Small intestine (tissue), 7 donors: ENCODE measurements around the gene GRPEL2. TPM values are rescaled to one million over a fixed set of nuclear protein-coding genes. Genes with fewer than 3 reads are reported as not detected.

ENCODE experiments used
- DNase-seq, 2 donors: peaks; one replicate each; pipeline versions ENCODE4 v3.0.0 to v3.0.0-alpha.2; 2013
- FAIRE-seq: peaks from 2 replicates; lab custom pipeline; 2012; peaks lifted over from hg19 to GRCh38; lab: Jason Lieb, UNC
- H3K27ac ChIP-seq, 3 donors: one replicate each; pipeline ENCODE4 v1.5.1; 2013; ENCODE audit warnings: low read length in 2 of 3, mild to moderate bottlenecking in 2 of 3, control low read depth in 1 of 3, inconsistent platforms in 1 of 3, low read depth in 1 of 3, moderate library complexity in 1 of 3
- H3K27me3 ChIP-seq, 3 donors: one replicate each; pipeline ENCODE4 v1.6.1; 2013; ENCODE audit warnings: low read length in 3 of 3, inconsistent platforms in 1 of 3; ENCODE audit not compliant: control insufficient read depth in 3 of 3, insufficient read depth in 3 of 3
- H3K36me3 ChIP-seq, 3 donors: one replicate each; pipeline ENCODE4 v1.6.1; 2013; ENCODE audit warnings: low read length in 3 of 3, inconsistent platforms in 1 of 3, low read depth in 1 of 3, mild to moderate bottlenecking in 1 of 3, moderate library complexity in 1 of 3; ENCODE audit not compliant: control insufficient read depth in 3 of 3, insufficient read depth in 2 of 3
- H3K4me1 ChIP-seq, 3 donors: one replicate each; pipeline ENCODE4 v1.6.1; 2013; ENCODE audit warnings: low read length in 2 of 3, inconsistent platforms in 1 of 3, low read depth in 1 of 3, mild to moderate bottlenecking in 1 of 3, moderate library complexity in 1 of 3; ENCODE audit not compliant: control insufficient read depth in 3 of 3, insufficient read depth in 2 of 3
- H3K4me3 ChIP-seq, 3 donors: one replicate each; pipeline ENCODE4 v1.5.1; 2013; ENCODE audit warnings: low read length in 3 of 3, control low read depth in 1 of 3, inconsistent platforms in 1 of 3, low read depth in 1 of 3, mild to moderate bottlenecking in 1 of 3, moderate library complexity in 1 of 3
- H3K9me3 ChIP-seq, 2 donors: one replicate each; pipeline ENCODE4 v1.6.1; 2013; ENCODE audit warnings: low read depth in 1 of 2, low read length in 1 of 2; ENCODE audit not compliant: control insufficient read depth in 2 of 2, insufficient read depth in 1 of 2
- WGBS, 3 donors: extraction: QIAGEN DNeasy Blood & Tissue Kit; methylation state at CpG; one replicate each; pipeline ENCODE4 v1.1.7; 2013; 5-methylcytosine and 5-hydroxymethylcytosine counted together
- polyA plus RNA-seq, 4 donors: library from polyadenylated mRNA; stranded (reverse) in 3 of 4; unstranded in 1 of 4; fragments of 200-250 nt in 3 of 4; fragments of 120-200 nt in 1 of 4; gene quantifications; one replicate each; pipeline versions ENCODE4 v1.2.1 to v1.2.3, GENCODE V29; 2013
- donor health status: healthy with polysubstance abuse.
- donor health status: control.
- donor health status: control.
- donor health status: Bipolar disorder and iron deficiency.
- donor health status: healthy.

GRPEL2 gene
- polyA plus RNA-seq, 4 donors, result 2.9 to 16.3 (median 8.7) TPM

- Histone ChIP-seq H3K9me3 (no peaks in the 10 kb centered on the region), H3K4me3 (no peak overlapping the region), H3K27ac (peak overlapping the region in 1 of 3 donors; percentile 25), H3K36me3 (peaks cover 0 to 14% (median 0%) of the 10 kb centered on the region in 3 donors), H3K4me1 (no peaks in the 10 kb centered on the region), H3K27me3 (no peaks in the 10 kb centered on the region)
- FAIRE-seq (no peak), DNase-seq (no peak)
- 64 to 94% (median 88%) methylated on average over 2 of the region's 2 CpGs for WGBS, 3 donors
Observed at GRCh38 chr5:149333711-149334443, 11.4 kb upstream of the GRPEL2 start.

- peaks cover 0 to 24% (median 0%) of the 10 kb centered on the region in 3 donors for H3K4me1 ChIP-seq
- H3K27ac ChIP-seq, result no peak overlapping the region
- DNase-seq, result no peak
- H3K27me3 ChIP-seq, result no peaks in the 10 kb centered on the region
- H3K9me3 ChIP-seq, result no peaks in the 10 kb centered on the region
- WGBS, 3 donors, result 84 to 93% (median 88%) methylated on average over 4 of the region's 4 CpGs
- H3K36me3 ChIP-seq, result peaks cover 0 to 4% (median 0%) of the 10 kb centered on the region in 3 donors
- FAIRE-seq, result no peak
- no peak overlapping the region for H3K4me3 ChIP-seq
Observed at GRCh38 chr5:149337736-149338135, 7.6 kb upstream of the GRPEL2 start.

- H3K9me3 ChIP-seq, result no peaks in the 10 kb centered on the region
- peaks cover 0 to 2% (median 0%) of the 10 kb centered on the region in 3 donors for H3K36me3 ChIP-seq
- no peak overlapping the region for H3K27ac ChIP-seq
- DNase-seq, result no peak
- H3K27me3 ChIP-seq, result no peaks in the 10 kb centered on the region
- WGBS, 3 donors, result 71 to 87% (median 81%) methylated on average over 1 of the region's 1 CpG
- H3K4me1 ChIP-seq, result peaks cover 0 to 24% (median 0%) of the 10 kb centered on the region in 3 donors
- FAIRE-seq, result no peak
- H3K4me3 ChIP-seq, result no peak overlapping the region
Observed at GRCh38 chr5:149338364-149338763, 6.9 kb upstream of the GRPEL2 start.

- H3K36me3 ChIP-seq, result peaks cover 0 to 2% (median 0%) of the 10 kb centered on the region in 3 donors
- H3K9me3 ChIP-seq, result no peaks in the 10 kb centered on the region
- 47 to 55% (median 53%) methylated on average over 1 of the region's 1 CpG for WGBS, 3 donors
- DNase-seq (no peak), FAIRE-seq (no peak)
- peak overlapping the region in 1 of 3 donors; percentile 82 for H3K27ac ChIP-seq
- no peaks in the 10 kb centered on the region for H3K27me3 ChIP-seq
- no peak overlapping the region for H3K4me3 ChIP-seq
- H3K4me1 ChIP-seq, result peaks cover 0 to 35% (median 0%) of the 10 kb centered on the region in 3 donors
Observed at GRCh38 chr5:149340920-149341319, 4.4 kb upstream of the GRPEL2 start.

- peaks cover 0 to 2% (median 0%) of the 10 kb centered on the region in 3 donors for H3K36me3 ChIP-seq
- FAIRE-seq (no peak), DNase-seq (peak; percentile 64 to 76)
- H3K9me3 ChIP-seq, result no peaks in the 10 kb centered on the region
- peak overlapping the region in 2 of 3 donors; percentile 42 to 82 for H3K27ac ChIP-seq
- H3K27me3 ChIP-seq, result no peaks in the 10 kb centered on the region
- peaks cover 0 to 39% (median 0%) of the 10 kb centered on the region in 3 donors for H3K4me1 ChIP-seq
- H3K4me3 ChIP-seq, result no peak overlapping the region
Observed at GRCh38 chr5:149341876-149342275, 3.4 kb upstream of the GRPEL2 start.

- no peak for FAIRE-seq
- Histone ChIP-seq H3K36me3 (peaks cover under 1 to 9% (median 2%) of the 10 kb centered on the region in 3 donors), H3K9me3 (no peaks in the 10 kb centered on the region), H3K4me3 (no peak overlapping the region), H3K27ac (peak overlapping the region in 1 of 3 donors; percentile 90), H3K27me3 (no peaks in the 10 kb centered on the region), H3K4me1 (peaks cover 0 to 42% (median 3%) of the 10 kb centered on the region in 3 donors)
- DNase-seq, result no peak
- 76 to 79% (median 79%) methylated on average over 2 of the region's 2 CpGs for WGBS, 3 donors
Observed at GRCh38 chr5:149344151-149344550, 1.1 kb upstream of the GRPEL2 start.

- Histone ChIP-seq H3K27me3 (no peaks in the 10 kb centered on the region), H3K9me3 (no peaks in the 10 kb centered on the region), H3K36me3 (peaks cover 10 to 16% (median 11%) of the 10 kb centered on the region in 3 donors), H3K4me3 (peak overlapping the region; percentile 70 to 86 (median 86)), H3K4me1 (peaks cover 0 to 36% (median 3%) of the 10 kb centered on the region in 3 donors), H3K27ac (peak overlapping the region in 2 of 3 donors; percentile 80 to 90)
- FAIRE-seq (no peak), DNase-seq (peak in 1 of 2 donors; percentile 58)
- WGBS, 3 donors, result 1 to 2% (median 1%) methylated on average over 11 of the region's 11 CpGs
Observed at GRCh38 chr5:149345892-149346222, 558 bp downstream of the GRPEL2 start.

GRCh38 chr5:149348518-149348917 lies 3.2 kb downstream of the GRPEL2 start:
- Histone ChIP-seq H3K4me3 (no peak overlapping the region), H3K4me1 (peaks cover 0 to 17% (median 3%) of the 10 kb centered on the region in 3 donors), H3K27ac (peak overlapping the region in 1 of 3 donors; percentile 21), H3K36me3 (peaks cover 14 to 22% (median 15%) of the 10 kb centered on the region in 3 donors), H3K9me3 (no peaks in the 10 kb centered on the region), H3K27me3 (no peaks in the 10 kb centered on the region)
- no peak for FAIRE-seq
- WGBS, 3 donors, result 69 to 92% (median 75%) methylated on average over 1 of the region's 1 CpG
- no peak for DNase-seq
